ENCODE data around the gene BSPRY. TPM values are rescaled to one million over a fixed set of nuclear protein-coding genes. Genes with fewer than 3 reads are reported as not detected.

The BSPRY gene
- total RNA-seq, 1 experiment from 2014 or later, result 6.4 TPM

DNA sequence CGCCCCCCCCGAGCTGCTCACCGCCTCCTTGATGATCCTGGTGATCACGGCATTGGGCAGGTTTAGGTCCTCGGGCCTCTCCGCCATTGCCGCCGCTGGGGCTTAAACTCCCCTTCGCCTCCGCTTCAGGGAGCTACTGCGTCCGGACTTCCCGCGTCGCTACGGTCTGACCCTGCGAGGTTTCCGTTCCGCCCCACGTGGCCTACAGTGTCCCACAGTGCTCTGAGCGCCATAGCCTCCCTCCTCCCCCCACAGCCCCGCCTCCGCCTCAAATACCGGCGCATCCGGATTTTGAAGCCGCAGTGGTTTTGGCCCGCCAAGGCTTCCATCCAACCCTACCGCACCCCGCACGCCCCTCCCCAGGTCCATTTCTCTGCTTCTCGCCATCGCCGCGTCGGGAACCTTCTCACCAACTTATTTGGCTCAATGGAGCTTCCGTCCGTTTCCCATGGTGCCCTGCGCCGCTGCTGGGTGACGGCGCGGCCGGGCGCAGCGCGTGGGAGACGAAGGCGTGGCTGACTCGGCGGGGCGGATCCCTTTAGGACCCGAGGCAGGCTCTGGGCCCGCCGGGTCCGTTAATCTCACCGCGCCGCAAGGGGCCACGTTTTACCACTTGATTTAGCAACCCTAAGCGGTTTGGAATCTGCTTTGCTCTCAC, 61.0 kb downstream of the BSPRY start, which contains the start of the genes C9orf43 and POLE3 (continued):
- TF ChIP-seq ATF2 (CRISPR knock-in tag; IDR thresholded peaks at IDR 0.05; ENCODE audit: borderline replicate concordance, low read depth) (no peak), MLX (CRISPR knock-in tag; IDR thresholded peaks at IDR 0.05) (no peak), ZNF121 (CRISPR knock-in tag; IDR thresholded peaks at IDR 0.05) (no peak), ERG (CRISPR knock-in tag; IDR thresholded peaks at IDR 0.05) (no peak), ZNF396 (CRISPR knock-in tag; IDR thresholded peaks at IDR 0.05; ENCODE audit: borderline replicate concordance) (no peak), MXD4 (CRISPR knock-in tag; IDR thresholded peaks at IDR 0.05; ENCODE audit: borderline replicate concordance) (no peak), FOXK1 (CRISPR knock-in tag; IDR thresholded peaks at IDR 0.05) (peak; percentile 94), AFF4 (CRISPR knock-in tag; IDR thresholded peaks at IDR 0.05; ENCODE audit: borderline replicate concordance) (no peak), ZNF219 (CRISPR knock-in tag; IDR thresholded peaks at IDR 0.05; ENCODE audit: borderline replicate concordance) (no peak), CBFB (CRISPR knock-in tag; IDR thresholded peaks at IDR 0.05; ENCODE audit: low read depth) (no peak), ZNF416 (CRISPR knock-in tag; IDR thresholded peaks at IDR 0.05) (no peak), JUN (CRISPR knock-in tag; IDR thresholded peaks at IDR 0.05) (0 out of 2 replicates have a peak, but pooled peaks have one; percentile 38), IRF2 (CRISPR knock-in tag; IDR thresholded peaks at IDR 0.05; ENCODE audit: borderline replicate concordance, low read depth) (no peak), TP53 (CRISPR knock-in tag; IDR thresholded peaks at IDR 0.05) (peak; percentile 52; the same call in 1 of the 2 replicates), ZNF671 (CRISPR knock-in tag; IDR thresholded peaks at IDR 0.05) (no peak), FOXJ3 (CRISPR knock-in tag; IDR thresholded peaks at IDR 0.05; ENCODE audit: borderline replicate concordance) (no peak; the same call in 1 of the 2 replicates), NR2C2 (CRISPR knock-in tag; IDR thresholded peaks at IDR 0.05) (no peak; the same call in 1 of the 2 replicates), NR3C1 (CRISPR knock-in tag; conservative IDR thresholded peaks at IDR 0.05; ENCODE audit: low read depth) (no peak), GABPB1 (CRISPR knock-in tag; IDR thresholded peaks at IDR 0.05) (peak; percentile 78), KAT7 (CRISPR knock-in tag; IDR thresholded peaks at IDR 0.05; ENCODE audit: borderline replicate concordance) (no peak), HMGA2 (CRISPR knock-in tag; IDR thresholded peaks at IDR 0.05) (no peak)
- TF ChIP-seq, protein P1, sequence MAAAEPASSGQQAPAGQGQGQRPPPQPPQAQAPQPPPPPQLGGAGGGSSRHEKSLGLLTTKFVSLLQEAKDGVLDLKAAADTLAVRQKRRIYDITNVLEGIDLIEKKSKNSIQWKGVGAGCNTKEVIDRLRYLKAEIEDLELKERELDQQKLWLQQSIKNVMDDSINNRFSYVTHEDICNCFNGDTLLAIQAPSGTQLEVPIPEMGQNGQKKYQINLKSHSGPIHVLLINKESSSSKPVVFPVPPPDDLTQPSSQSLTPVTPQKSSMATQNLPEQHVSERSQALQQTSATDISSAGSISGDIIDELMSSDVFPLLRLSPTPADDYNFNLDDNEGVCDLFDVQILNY (CRISPR knock-in tag; IDR thresholded peaks at IDR 0.05), result 0 out of 2 replicates have a peak, but pooled peaks have one; percentile 73
- TF ChIP-seq, protein P2, sequence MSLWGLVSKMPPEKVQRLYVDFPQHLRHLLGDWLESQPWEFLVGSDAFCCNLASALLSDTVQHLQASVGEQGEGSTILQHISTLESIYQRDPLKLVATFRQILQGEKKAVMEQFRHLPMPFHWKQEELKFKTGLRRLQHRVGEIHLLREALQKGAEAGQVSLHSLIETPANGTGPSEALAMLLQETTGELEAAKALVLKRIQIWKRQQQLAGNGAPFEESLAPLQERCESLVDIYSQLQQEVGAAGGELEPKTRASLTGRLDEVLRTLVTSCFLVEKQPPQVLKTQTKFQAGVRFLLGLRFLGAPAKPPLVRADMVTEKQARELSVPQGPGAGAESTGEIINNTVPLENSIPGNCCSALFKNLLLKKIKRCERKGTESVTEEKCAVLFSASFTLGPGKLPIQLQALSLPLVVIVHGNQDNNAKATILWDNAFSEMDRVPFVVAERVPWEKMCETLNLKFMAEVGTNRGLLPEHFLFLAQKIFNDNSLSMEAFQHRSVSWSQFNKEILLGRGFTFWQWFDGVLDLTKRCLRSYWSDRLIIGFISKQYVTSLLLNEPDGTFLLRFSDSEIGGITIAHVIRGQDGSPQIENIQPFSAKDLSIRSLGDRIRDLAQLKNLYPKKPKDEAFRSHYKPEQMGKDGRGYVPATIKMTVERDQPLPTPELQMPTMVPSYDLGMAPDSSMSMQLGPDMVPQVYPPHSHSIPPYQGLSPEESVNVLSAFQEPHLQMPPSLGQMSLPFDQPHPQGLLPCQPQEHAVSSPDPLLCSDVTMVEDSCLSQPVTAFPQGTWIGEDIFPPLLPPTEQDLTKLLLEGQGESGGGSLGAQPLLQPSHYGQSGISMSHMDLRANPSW (CRISPR knock-in tag; conservative IDR thresholded peaks at IDR 0.05; ENCODE audit: low read depth), result no peak
- TF ChIP-seq, protein P3, sequence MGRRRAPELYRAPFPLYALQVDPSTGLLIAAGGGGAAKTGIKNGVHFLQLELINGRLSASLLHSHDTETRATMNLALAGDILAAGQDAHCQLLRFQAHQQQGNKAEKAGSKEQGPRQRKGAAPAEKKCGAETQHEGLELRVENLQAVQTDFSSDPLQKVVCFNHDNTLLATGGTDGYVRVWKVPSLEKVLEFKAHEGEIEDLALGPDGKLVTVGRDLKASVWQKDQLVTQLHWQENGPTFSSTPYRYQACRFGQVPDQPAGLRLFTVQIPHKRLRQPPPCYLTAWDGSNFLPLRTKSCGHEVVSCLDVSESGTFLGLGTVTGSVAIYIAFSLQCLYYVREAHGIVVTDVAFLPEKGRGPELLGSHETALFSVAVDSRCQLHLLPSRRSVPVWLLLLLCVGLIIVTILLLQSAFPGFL (CRISPR knock-in tag; IDR thresholded peaks at IDR 0.05; ENCODE audit: borderline replicate concordance), result no peak
- TF ChIP-seq, protein P4, sequence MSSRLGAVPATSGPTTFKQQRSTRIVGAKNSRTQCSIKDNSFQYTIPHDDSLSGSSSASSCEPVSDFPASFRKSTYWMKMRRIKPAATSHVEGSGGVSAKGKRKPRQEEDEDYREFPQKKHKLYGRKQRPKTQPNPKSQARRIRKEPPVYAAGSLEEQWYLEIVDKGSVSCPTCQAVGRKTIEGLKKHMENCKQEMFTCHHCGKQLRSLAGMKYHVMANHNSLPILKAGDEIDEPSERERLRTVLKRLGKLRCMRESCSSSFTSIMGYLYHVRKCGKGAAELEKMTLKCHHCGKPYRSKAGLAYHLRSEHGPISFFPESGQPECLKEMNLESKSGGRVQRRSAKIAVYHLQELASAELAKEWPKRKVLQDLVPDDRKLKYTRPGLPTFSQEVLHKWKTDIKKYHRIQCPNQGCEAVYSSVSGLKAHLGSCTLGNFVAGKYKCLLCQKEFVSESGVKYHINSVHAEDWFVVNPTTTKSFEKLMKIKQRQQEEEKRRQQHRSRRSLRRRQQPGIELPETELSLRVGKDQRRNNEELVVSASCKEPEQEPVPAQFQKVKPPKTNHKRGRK (CRISPR knock-in tag; IDR thresholded peaks at IDR 0.05; ENCODE audit: borderline replicate concordance), result no peak

All from WTC11 (cell line).